ENCODE data around the gene PRDM10. TPM values are rescaled to one million over a fixed set of nuclear protein-coding genes. Genes with fewer than 3 reads are reported as not detected.

The PRDM10 gene
- total RNA-seq, 3 donors from 2014 or later: 12.1 to 17.9 (median 14.0) TPM

- ATAC-seq (no peak), DNase-seq (no peak)
- Histone ChIP-seq H3K4me1 (ENCODE audit: low read depth) (no peaks in the 10 kb centered on the region), H3K9me3 (no peaks in the 10 kb centered on the region), H3K36me3 (ENCODE audit: low read depth) (peaks cover 7% of the 10 kb centered on the region), H3K4me3 (no peak overlapping the region)
- TF ChIP-seq CTCF (IDR thresholded peaks at IDR 0.05): no peak
- intact Hi-C loops (cut with DNase I, micrococcal nuclease): no loop called here
Measured at GRCh38 chr11:129866311-129866710, 136.3 kb downstream of the PRDM10 start.

DNA sequence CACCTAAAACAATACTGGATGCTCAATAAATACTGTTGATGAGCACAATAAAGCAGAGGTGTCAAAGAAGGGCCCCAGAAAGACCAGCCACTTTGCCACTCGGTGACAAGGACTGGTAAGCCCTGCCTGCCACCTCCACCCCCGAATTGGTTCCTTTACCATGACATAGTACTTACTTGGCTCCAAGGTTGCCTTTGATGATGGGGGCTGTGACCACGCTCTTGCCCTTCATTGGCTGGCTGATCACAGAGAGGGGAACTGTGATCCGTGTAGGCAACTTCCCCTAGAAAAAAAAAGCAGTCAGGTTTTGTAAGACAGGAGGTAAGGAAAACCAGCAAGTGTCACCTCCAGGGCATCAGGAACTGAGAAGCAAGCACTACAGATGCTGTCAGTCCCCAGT is 136.9 kb downstream of the PRDM10 start:
- TF ChIP-seq CTCF (IDR thresholded peaks at IDR 0.05): no peak
- intact Hi-C loops (cut with DNase I, micrococcal nuclease): no loop called here
- Histone ChIP-seq H3K36me3 (ENCODE audit: low read depth) (peaks cover 7% of the 10 kb centered on the region), H3K4me3 (no peak overlapping the region), H3K4me1 (ENCODE audit: low read depth) (no peaks in the 10 kb centered on the region), H3K9me3 (no peaks in the 10 kb centered on the region)
- ATAC-seq (no peak), DNase-seq (no peak)

GRCh38 chr11:129864811-129865210 is 137.8 kb downstream of the PRDM10 start:
- no peaks in the 10 kb centered on the region for H3K4me1 ChIP-seq (ENCODE audit: low read depth)
- DNase-seq (no peak), ATAC-seq (no peak)
- no peak for TF ChIP-seq CTCF (IDR thresholded peaks at IDR 0.05)
- H3K36me3 ChIP-seq (ENCODE audit: low read depth): no peaks in the 10 kb centered on the region
- no peaks in the 10 kb centered on the region for H3K9me3 ChIP-seq
- no peak overlapping the region for H3K4me3 ChIP-seq
- intact Hi-C loops (cut with DNase I, micrococcal nuclease): no loop called here

GRCh38 chr11:129861702-129862522 is 140.7 kb downstream of the PRDM10 start:
- intact Hi-C loops (cut with DNase I, micrococcal nuclease): no loop called here
- DNase-seq: peak in 2 of 3 donors; percentile 67 to 71
- Histone ChIP-seq H3K36me3 (ENCODE audit: low read depth) (no peaks in the 10 kb centered on the region), H3K9me3 (no peaks in the 10 kb centered on the region), H3K4me3 (no peak overlapping the region), H3K4me1 (ENCODE audit: low read depth) (no peaks in the 10 kb centered on the region)
- peak; percentile 79 for ATAC-seq
- TF ChIP-seq CTCF (IDR thresholded peaks at IDR 0.05): no peak

- peaks cover 15% of the 10 kb centered on the region for H3K4me1 ChIP-seq (ENCODE audit: low read depth)
- H3K36me3 ChIP-seq (ENCODE audit: low read depth): no peaks in the 10 kb centered on the region
- intact Hi-C loops (cut with DNase I, micrococcal nuclease): no loop called here
- no peaks in the 10 kb centered on the region for H3K9me3 ChIP-seq
- no peak for TF ChIP-seq CTCF (IDR thresholded peaks at IDR 0.05)
- no peak overlapping the region for H3K4me3 ChIP-seq
- DNase-seq: no peak
- no peak for ATAC-seq
Measured at GRCh38 chr11:129856036-129856435, 146.6 kb downstream of the PRDM10 start.

Measured in mucosa of descending colon (tissue), 3 donors.